Stimulated activated naive CD4-positive, alpha-beta T cell (primary cell): ENCODE results near the gene GRM5.

Experiments
- DNase-seq, 6 experiments: peaks; one replicate each; lab custom pipeline; 2025; lab: John Stamatoyannopoulos, UW

The GRM5 gene

GRCh38 chr11:88619071-88619425 lies 446.7 kb downstream of the GRM5 start:
- no peak for DNase-seq

- no peak for DNase-seq
Measured at GRCh38 chr11:88618327-88619070, 447.3 kb downstream of the GRM5 start.

- DNase-seq = no peak
Measured at GRCh38 chr11:88617226-88617625, 448.6 kb downstream of the GRM5 start.

GRCh38 chr11:88604260-88604659 lies 461.5 kb downstream of the GRM5 start:
- DNase-seq = no peak

GRCh38 chr11:88603091-88603867 lies 462.5 kb downstream of the GRM5 start:
- DNase-seq = no peak

GRCh38 chr11:88597387-88597786 lies 468.4 kb downstream of the GRM5 start:
- no peak for DNase-seq

GRCh38 chr11:88596786-88597185 lies 469.0 kb downstream of the GRM5 start:
- DNase-seq = no peak

GRCh38 chr11:88594274-88594950 lies 471.4 kb downstream of the GRM5 start:
- DNase-seq = no peak

- no peak for DNase-seq
Measured at GRCh38 chr11:88590361-88590760, 475.4 kb downstream of the GRM5 start.

- no peak for DNase-seq
Measured at GRCh38 chr11:88583251-88583650, 482.5 kb downstream of the GRM5 start.

GRCh38 chr11:88579466-88579865 lies 486.3 kb downstream of the GRM5 start:
- no peak for DNase-seq

- DNase-seq = no peak
Measured at GRCh38 chr11:88576741-88577140, 489.0 kb downstream of the GRM5 start.

GRCh38 chr11:88575916-88576315 lies 489.9 kb downstream of the GRM5 start:
- no peak for DNase-seq

GRCh38 chr11:88569342-88569741 lies 496.4 kb downstream of the GRM5 start:
- no peak for DNase-seq

GRCh38 chr11:88555829-88556202 lies 510.0 kb downstream of the GRM5 start:
- no peak for DNase-seq

GRCh38 chr11:88555018-88555828 lies 510.6 kb downstream of the GRM5 start:
- DNase-seq = no peak

- DNase-seq = no peak
Measured at GRCh38 chr11:88553204-88553603, 512.6 kb downstream of the GRM5 start.

GRCh38 chr11:88552379-88553062 lies 513.3 kb downstream of the GRM5 start:
- DNase-seq = peak in 5 of 6 experiments; percentile 2 to 38 (median 23)

- no peak for DNase-seq
Measured at GRCh38 chr11:88544656-88545280, 521.0 kb downstream of the GRM5 start.

- DNase-seq = peak; percentile 39 to 83 (median 60)
Measured at GRCh38 chr11:88543902-88544655, 521.7 kb downstream of the GRM5 start.
